ENCODE results near the gene SLC6A8. TPM values are rescaled to one million over a fixed set of nuclear protein-coding genes. Genes with fewer than 3 reads are reported as not detected.
A peak's percentile ranks its signal among the peaks of the same experiment; 100 is the strongest.
"Not testable (repeated sequence)": the region's sequence is repeated elsewhere in the genome, so short reads cannot be mapped to it uniquely, and the experiment has no call there.

SLC6A8 gene
- total RNA-seq, 1 experiment from 2014 or later = 29.4 TPM

DNA sequence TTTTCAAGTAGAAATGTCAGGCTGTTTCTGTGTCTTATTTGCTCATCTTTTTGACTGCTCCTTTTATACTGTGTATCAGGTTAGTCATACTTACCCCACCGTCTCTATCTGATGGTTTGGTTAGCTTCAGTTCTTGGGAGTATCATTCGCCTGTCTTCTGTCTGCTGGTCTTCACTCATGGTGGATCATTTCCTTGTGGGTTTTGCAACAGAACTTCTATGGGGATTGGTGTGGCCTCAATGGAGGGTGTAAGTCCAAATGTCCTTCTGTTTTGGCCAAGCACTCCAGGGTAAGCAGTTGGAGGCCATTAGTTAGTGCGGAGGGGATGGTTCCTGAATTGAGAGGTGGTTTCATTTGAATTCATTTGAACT is 44.1 kb downstream of the SLC6A8 start:
- no peaks in the 10 kb centered on the region for H3K27me3 ChIP-seq (ENCODE audit: control insufficient read depth, insufficient read depth, low read length)
- H3K4me3 ChIP-seq (ENCODE audit: insufficient read depth, low read depth, low read length) = no peak overlapping the region
- DNase-seq = no peak
- no peaks in the 10 kb centered on the region for H3K36me3 ChIP-seq (replicated peaks; ENCODE audit: control insufficient read depth, insufficient read depth, low read length)

DNA sequence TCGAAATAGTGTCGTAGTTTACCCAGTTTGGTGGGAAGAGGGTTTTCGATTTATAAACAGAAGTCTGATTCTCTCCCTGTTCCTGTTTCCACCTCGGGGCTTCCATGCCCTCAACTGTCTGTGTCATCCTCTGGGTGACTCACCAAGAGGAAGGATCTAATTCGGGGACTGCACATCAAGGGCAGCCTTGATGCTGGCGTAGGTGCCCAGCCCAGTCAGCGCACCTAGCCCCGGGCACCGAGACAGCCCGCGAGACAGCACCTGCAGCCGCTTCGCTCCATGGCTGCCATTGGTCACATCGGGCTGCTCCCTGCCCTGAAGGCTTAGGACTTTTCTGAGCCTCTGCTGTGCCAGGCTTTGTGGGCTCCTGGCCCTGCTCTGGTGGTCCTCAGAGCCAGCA is 44.7 kb downstream of the SLC6A8 start:
- no peak overlapping the region for H3K4me3 ChIP-seq (ENCODE audit: insufficient read depth, low read depth, low read length)
- no peaks in the 10 kb centered on the region for H3K27me3 ChIP-seq (ENCODE audit: control insufficient read depth, insufficient read depth, low read length)
- H3K36me3 ChIP-seq (replicated peaks; ENCODE audit: control insufficient read depth, insufficient read depth, low read length) = no peaks in the 10 kb centered on the region
- DNase-seq = peak; percentile 38

DNA sequence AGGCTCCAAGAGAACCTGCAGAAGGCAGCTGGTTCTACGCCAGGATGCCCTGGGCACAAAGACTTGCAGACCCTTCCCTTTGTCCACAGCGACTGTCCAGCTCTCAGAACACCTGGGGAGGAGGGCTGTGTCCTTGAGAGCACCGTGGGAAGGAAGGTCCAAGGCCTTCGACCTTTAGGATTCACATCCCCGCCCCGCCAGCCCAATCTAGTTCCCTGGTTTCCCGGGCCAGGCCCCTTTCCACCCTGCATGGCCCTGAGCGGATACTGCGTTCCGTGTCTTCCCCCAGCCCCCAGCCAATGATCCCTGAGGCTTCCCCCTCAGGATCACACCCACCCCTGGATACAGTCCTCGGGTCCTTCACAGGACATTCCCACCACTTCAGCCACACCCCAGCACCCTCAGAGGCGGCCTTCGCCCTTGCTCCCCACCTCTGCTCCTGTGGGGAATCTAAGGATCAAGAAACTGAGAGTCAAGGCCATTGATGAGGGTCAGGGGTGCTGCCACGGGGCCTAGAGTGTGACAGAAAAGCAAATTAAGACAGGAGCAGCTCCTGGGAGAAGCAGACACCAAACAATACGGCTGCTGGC is 46.0 kb downstream of the SLC6A8 start:
- Histone ChIP-seq H3K27me3 (ENCODE audit: control insufficient read depth, insufficient read depth, low read length) (no peaks in the 10 kb centered on the region), H3K36me3 (replicated peaks; ENCODE audit: control insufficient read depth, insufficient read depth, low read length) (no peaks in the 10 kb centered on the region), H3K4me3 (ENCODE audit: insufficient read depth, low read depth, low read length) (no peak overlapping the region)
- DNase-seq = peak; percentile 37

DNA sequence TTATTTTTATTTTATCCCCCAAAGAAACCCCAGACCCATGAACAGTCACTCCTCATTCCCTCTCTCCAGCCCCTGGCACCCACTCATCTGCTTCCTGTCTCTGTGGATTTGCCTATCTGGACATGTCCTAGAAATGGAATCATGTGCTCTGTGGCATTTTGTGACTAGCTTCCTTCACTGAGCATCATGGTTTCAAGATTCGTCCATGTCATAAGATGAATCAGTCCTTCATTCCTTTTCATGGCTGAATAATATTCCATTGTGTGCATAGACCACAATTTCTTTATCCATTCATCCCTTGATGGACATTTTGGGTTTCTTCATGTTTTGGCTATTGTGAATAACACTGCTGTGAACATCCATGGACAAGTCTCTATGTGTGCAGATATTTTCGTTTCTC is 47.1 kb downstream of the SLC6A8 start:
- no peak for DNase-seq
- H3K27me3 ChIP-seq (ENCODE audit: control insufficient read depth, insufficient read depth, low read length) = no peaks in the 10 kb centered on the region
- H3K36me3 ChIP-seq (replicated peaks; ENCODE audit: control insufficient read depth, insufficient read depth, low read length) = no peaks in the 10 kb centered on the region
- no peak overlapping the region for H3K4me3 ChIP-seq (ENCODE audit: insufficient read depth, low read depth, low read length)

DNA sequence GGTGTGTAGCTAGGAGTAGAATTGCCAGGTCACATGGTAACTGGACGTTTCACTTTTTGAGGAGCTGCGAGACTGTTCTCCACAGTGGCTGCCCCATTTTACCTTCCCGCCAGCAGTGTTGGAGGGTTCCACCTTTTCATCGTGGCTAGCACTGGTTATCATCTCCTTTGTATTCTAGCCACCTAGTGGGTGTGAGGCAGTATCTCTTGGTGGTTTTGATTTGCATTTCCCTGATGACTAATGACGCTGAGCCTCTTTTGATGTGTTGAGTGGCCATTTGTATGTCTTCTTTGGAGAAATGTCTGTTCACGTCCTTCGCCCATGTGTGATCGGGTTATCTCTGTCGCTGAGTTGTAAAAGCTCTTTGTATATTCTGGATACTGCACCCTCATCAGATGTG is 47.5 kb downstream of the SLC6A8 start:
- peak; percentile 62 for DNase-seq
- no peaks in the 10 kb centered on the region for H3K36me3 ChIP-seq (replicated peaks; ENCODE audit: control insufficient read depth, insufficient read depth, low read length)

DNA sequence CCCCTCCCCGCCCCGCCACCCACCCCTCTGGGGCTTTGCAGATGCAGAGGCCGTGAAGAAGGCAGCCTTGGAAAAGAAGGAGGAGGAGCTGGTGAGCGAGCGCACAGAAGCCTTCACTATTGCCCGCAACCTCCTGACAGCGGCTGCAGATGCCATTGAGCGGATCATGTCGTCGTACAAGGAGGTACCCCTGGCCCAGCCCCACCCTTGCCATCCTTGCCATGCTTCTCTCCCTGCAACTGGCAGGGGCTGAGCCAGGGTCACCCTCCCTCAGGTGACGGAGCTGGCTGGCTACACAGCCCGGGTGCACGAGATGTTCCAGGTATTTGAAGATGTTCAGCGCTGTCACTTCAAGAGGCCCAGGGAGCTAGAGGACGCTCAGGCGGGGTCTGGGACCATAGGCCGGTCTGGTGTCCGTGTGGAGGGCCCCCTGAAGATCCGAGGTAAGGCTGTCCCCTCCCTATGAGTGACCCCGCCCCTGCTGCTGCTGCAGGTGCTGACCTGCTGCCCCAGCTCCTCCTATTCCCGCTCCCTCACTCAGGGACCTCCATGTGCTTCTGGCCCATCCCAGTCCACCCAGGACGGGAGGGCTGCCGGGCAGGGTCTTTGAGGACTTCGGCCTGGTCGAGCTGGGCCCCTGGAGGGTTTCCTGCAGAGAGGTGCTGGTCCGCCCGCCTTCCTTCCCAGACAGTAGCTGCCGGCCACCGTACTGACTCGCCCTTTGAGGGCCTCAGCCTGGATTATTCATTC is 48.5 kb downstream of the SLC6A8 start:
- H3K27me3 ChIP-seq (ENCODE audit: control insufficient read depth, insufficient read depth, low read length) = no peaks in the 10 kb centered on the region
- no peak overlapping the region for H3K4me3 ChIP-seq (ENCODE audit: insufficient read depth, low read depth, low read length)
- H3K36me3 ChIP-seq (replicated peaks; ENCODE audit: control insufficient read depth, insufficient read depth, low read length) = no peaks in the 10 kb centered on the region
- peak; percentile 64 for DNase-seq

More for the DNA sequence above, 47.5 kb downstream of the SLC6A8 start:
- Histone ChIP-seq H3K4me3 (ENCODE audit: insufficient read depth, low read depth, low read length) (no peak overlapping the region), H3K27me3 (ENCODE audit: control insufficient read depth, insufficient read depth, low read length) (no peaks in the 10 kb centered on the region)

DNA sequence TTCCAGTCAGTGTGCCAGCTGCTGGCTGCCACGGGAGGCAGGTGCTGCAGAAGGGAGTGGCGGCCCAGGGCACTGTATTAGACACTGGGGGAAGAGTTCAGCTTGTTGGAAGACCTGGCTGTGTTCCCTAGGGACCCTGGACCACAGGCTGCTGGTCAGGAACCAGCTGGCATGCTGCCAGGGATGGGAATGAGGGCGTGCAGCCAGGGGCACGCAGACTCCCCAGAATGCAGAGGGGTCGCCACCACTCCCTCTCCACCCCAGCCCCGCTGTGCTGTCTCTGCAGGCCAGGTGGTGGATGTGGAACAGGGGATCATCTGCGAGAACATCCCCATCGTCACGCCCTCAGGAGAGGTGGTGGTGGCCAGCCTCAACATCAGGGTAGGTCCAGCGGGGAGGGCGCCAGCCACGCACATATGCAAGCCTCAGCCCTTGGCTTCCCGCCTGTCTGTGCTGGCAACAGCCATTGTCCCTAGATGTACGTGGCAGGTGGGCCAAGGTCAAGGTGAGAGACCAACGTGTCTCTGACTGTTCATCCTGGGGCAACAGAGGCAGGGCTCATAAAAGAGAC is 49.2 kb downstream of the SLC6A8 start:
- DNase-seq = peak; percentile 42
- no peak overlapping the region for H3K4me3 ChIP-seq (ENCODE audit: insufficient read depth, low read depth, low read length)
- H3K36me3 ChIP-seq (replicated peaks; ENCODE audit: control insufficient read depth, insufficient read depth, low read length) = no peaks in the 10 kb centered on the region
- H3K27me3 ChIP-seq (ENCODE audit: control insufficient read depth, insufficient read depth, low read length) = no peaks in the 10 kb centered on the region

DNA sequence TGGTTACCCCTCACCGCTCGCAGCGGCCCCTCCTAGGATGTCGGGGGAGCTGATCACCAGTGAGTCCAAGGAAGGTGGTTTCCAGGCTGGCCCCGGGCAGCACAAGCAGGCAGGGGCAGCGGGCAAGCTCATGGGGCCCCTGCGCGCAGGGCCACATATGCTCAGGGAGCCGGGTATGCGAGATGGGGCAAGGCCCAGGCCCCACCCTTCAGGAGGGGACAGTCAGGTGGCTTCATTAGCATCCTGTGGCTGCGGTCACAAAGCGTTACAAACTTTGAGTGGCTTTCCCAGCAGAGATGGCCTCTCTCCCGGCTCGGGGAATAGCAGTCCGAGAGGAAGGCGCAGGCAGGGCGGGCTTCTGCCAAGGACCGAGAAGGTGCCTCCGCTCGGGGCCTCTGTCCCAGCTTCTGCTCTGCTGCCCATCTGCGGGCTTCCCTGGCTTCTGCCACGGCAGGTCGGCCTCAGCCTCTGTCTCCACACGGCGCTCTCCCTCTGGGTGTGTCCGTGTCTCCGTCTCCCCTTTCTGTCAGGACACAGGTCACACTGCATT is 50.4 kb downstream of the SLC6A8 start:
- no peaks in the 10 kb centered on the region for H3K36me3 ChIP-seq (replicated peaks; ENCODE audit: control insufficient read depth, insufficient read depth, low read length)
- H3K4me3 ChIP-seq (ENCODE audit: insufficient read depth, low read depth, low read length) = no peak overlapping the region
- no peaks in the 10 kb centered on the region for H3K27me3 ChIP-seq (ENCODE audit: control insufficient read depth, insufficient read depth, low read length)
- DNase-seq = peak; percentile 49

DNA sequence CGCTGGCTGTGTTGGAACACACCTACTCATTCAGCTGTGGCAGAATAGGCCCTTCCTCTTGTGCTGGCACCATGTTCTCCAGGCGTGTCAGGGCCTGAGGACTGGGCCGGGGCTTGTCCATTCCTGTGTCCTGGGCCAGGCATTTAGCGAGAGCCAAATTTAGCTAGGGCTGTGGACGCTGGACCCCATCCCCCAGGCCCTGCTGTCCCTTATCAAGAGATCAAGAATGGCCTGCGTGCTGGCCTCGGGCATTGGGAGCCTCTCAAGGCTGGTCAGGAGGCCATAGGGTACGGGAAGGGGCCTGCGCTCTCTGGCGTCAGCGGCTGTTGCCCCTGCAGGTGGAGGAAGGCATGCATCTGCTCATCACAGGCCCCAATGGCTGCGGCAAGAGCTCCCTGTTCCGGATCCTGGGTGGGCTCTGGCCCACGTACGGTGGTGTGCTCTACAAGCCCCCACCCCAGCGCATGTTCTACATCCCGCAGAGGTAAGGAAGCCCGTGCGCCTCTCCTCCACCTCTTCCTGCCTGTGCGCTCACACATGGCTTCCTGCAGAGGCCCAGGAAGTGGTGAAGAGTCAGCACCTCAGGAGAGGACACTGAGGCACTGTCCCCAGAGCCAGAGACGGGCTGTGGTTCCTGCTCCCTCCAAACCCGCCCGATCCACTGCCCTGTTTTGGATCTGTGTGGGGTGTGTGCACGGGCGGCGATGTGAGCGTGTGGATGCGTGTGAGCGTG is 52.2 kb downstream of the SLC6A8 start:
- Histone ChIP-seq H3K4me3 (ENCODE audit: insufficient read depth, low read depth, low read length) (no peak overlapping the region), H3K27me3 (ENCODE audit: control insufficient read depth, insufficient read depth, low read length) (no peaks in the 10 kb centered on the region), H3K36me3 (replicated peaks; ENCODE audit: control insufficient read depth, insufficient read depth, low read length) (no peaks in the 10 kb centered on the region)
- DNase-seq = peak; percentile 59

DNA sequence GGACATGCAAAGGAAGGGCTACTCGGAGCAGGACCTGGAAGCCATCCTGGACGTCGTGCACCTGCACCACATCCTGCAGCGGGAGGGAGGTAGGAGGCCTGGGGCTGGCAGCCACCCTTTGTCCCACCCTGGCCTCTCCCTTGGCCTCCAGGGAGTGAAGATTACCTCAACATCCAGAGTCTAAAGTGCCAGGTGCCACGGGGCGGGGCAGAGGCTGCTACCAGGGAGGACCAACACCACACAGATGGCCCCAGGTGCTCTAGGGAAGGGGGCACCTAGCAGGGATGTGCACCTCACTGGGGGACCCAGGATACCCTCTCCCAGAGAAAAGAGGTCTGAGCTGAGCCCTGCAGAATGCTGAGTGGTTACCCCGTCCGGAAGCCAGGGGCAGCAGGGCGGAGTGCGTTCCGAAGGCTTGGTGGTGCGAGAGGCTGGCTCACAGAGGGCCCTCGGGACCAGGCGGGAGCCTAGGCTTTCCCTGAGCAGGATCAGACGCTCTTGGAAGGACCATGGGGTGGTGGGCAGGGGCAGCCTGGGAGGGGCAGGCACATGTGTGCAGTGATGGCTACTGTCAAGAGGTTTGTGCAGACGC is 53.0 kb downstream of the SLC6A8 start:
- H3K27me3 ChIP-seq (ENCODE audit: control insufficient read depth, insufficient read depth, low read length) = no peaks in the 10 kb centered on the region
- DNase-seq = peak; percentile 27
- no peak overlapping the region for H3K4me3 ChIP-seq (ENCODE audit: insufficient read depth, low read depth, low read length)
- no peaks in the 10 kb centered on the region for H3K36me3 ChIP-seq (replicated peaks; ENCODE audit: control insufficient read depth, insufficient read depth, low read length)

DNA sequence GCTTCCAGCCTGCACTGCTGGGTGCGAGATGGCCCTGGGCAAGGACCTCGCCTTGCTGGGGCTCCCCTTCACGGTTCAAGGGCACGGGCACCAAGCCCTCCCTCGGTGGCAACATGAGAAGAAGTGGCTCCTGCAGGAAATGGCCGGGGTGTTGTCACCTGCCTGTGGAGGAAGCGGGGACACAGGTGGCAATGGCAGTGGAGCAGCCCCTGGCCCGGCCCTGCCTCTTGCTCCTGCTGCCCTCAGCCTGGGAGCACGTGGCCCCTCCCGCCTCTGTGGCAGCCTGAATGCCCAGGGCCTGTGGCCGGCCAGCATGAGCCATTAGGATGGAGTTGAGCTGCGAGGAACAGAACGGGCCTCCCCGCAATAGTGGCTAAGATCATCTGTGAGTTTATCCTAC is 53.7 kb downstream of the SLC6A8 start:
- DNase-seq = peak; percentile 13
- Histone ChIP-seq H3K27me3 (ENCODE audit: control insufficient read depth, insufficient read depth, low read length) (no peaks in the 10 kb centered on the region), H3K36me3 (replicated peaks; ENCODE audit: control insufficient read depth, insufficient read depth, low read length) (no peaks in the 10 kb centered on the region), H3K4me3 (ENCODE audit: insufficient read depth, low read depth, low read length) (no peak overlapping the region)

DNA sequence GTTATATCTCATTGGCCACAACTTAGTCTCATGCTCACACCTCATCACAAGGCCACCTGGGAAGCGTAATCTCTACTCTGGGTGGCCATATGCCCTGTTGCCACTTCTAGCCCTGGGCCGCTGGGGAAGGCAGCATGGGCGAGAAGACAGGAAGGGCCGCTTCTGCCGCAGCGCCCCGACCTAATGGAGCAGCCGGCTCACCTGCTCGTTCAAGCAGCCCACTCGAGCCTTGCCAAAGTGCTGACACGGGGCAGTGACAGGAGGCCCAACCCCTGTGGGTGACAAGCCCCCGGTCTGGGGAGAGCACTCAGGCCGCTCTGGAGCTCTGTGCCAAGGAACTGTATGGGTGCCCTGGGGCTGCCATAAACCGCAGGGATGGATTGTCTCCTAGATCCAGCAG is 54.4 kb downstream of the SLC6A8 start:
- not testable (repeated sequence) for H3K4me3 ChIP-seq (ENCODE audit: insufficient read depth, low read depth, low read length); H3K36me3 ChIP-seq (replicated peaks; ENCODE audit: control insufficient read depth, insufficient read depth, low read length); H3K27me3 ChIP-seq (ENCODE audit: control insufficient read depth, insufficient read depth, low read length)
- peak; percentile 6 for DNase-seq

DNA sequence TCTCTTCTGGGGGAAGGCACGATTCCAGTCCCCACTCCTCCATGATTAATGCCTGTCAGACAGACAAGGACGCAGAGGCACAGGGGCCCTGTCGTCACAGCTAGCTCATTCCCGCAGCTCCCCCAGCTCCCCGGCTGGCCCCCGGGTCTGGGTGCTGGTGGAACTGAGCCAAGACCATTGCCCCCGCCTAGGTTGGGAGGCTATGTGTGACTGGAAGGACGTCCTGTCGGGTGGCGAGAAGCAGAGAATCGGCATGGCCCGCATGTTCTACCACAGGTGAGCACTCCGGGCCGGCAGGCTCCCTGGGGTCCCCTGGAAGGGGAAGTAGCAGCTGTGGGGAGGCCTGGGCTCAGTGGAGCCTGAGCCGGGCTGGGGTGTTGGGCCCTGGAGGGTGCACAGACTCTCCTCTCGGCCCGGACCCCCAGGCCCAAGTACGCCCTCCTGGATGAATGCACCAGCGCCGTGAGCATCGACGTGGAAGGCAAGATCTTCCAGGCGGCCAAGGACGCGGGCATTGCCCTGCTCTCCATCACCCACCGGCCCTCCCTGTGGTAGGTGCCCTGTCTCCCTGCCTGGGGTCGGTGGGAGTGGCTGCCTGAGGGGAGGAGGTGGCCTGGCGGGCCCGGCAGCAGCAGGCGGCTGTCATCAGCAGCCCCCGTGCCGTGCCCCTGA is 55.2 kb downstream of the SLC6A8 start:
- not testable (repeated sequence) for H3K27me3 ChIP-seq (ENCODE audit: control insufficient read depth, insufficient read depth, low read length); H3K4me3 ChIP-seq (ENCODE audit: insufficient read depth, low read depth, low read length); H3K36me3 ChIP-seq (replicated peaks; ENCODE audit: control insufficient read depth, insufficient read depth, low read length)
- DNase-seq = peak; percentile 12

All from H7 (cell line).